HL-60/S4 (cell line): ENCODE results near the gene ANLN.

Source experiments
- in situ Hi-C: fragments of 300-500 bp; cut with MboI; formaldehyde crosslinking; loops from 2 replicates; pipeline ENCODE4 v1.14.3; 2022; ENCODE audit warnings: low sequenced_read_pairs

ANLN gene, protein sequence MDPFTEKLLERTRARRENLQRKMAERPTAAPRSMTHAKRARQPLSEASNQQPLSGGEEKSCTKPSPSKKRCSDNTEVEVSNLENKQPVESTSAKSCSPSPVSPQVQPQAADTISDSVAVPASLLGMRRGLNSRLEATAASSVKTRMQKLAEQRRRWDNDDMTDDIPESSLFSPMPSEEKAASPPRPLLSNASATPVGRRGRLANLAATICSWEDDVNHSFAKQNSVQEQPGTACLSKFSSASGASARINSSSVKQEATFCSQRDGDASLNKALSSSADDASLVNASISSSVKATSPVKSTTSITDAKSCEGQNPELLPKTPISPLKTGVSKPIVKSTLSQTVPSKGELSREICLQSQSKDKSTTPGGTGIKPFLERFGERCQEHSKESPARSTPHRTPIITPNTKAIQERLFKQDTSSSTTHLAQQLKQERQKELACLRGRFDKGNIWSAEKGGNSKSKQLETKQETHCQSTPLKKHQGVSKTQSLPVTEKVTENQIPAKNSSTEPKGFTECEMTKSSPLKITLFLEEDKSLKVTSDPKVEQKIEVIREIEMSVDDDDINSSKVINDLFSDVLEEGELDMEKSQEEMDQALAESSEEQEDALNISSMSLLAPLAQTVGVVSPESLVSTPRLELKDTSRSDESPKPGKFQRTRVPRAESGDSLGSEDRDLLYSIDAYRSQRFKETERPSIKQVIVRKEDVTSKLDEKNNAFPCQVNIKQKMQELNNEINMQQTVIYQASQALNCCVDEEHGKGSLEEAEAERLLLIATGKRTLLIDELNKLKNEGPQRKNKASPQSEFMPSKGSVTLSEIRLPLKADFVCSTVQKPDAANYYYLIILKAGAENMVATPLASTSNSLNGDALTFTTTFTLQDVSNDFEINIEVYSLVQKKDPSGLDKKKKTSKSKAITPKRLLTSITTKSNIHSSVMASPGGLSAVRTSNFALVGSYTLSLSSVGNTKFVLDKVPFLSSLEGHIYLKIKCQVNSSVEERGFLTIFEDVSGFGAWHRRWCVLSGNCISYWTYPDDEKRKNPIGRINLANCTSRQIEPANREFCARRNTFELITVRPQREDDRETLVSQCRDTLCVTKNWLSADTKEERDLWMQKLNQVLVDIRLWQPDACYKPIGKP

DNA sequence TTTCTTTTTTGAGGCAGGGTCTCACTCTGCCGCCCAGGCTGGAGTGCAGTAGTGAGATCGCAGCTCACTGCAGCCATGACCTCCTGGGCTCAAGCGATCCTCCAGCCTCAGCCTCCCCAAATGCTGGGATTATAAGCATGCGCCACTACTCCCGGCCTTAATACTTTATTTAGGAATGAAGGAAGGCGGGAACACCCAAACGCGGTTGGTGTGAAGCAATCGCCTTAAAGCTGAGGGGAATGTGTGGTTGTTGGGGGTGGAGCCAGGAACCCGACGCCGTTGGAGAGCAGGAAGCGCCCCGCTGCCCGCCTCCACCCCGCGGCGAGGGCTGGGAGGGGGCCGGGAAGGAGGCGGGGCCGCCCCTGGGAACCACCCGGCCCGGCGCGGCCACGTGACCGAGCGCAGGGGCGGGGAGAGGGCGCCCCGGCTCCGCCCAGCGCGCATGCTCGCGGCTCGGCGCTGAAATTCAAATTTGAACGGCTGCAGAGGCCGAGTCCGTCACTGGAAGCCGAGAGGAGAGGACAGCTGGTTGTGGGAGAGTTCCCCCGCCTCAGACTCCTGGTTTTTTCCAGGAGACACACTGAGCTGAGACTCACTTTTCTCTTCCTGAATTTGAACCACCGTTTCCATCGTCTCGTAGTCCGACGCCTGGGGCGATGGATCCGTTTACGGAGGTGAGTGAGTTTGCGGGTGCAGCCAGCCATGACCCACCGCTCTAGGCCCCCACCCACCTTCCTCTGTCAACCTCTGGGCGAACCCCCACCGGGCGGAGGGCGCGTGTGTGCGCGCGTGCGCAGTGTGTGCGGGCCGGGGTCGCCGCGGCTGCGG is at the start of gene ANLN:
ANLN (plus strand) TSS at position 492 of the 828 bp plus-strand sequence; CDS start at position 657, 165 bp downstream.
- in situ Hi-C loops = no loop called here

- in situ Hi-C loops = no loop called here
Measured at GRCh38 chr7:36343548-36343947, 46.1 kb upstream of the ANLN start.

DNA sequence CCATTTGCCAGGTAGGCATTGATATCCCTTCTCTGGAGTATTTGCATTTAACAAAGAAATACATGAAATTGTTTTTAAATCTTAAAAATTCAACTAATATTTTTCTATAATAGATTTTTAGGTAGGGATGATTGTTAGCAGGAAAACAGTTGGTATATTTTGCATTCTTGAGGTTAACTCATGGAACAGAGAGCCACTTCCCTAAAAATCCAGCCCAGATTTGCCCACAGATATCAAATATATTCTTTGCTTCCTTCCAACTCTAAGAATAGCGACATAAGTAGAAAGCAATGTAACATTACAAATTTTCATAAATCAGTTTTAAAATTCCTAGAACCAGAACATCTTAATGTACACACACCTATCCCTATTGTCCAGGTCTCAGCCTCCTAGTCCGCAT is 45.0 kb upstream of the ANLN start:
- in situ Hi-C loops = no loop called here

- in situ Hi-C loops = no loop called here
Measured at GRCh38 chr7:36346260-36346831, 43.3 kb upstream of the ANLN start.

GRCh38 chr7:36348256-36348655 is 41.4 kb upstream of the ANLN start:
- in situ Hi-C loops = no loop called here

GRCh38 chr7:36348771-36349170 is 40.9 kb upstream of the ANLN start:
- in situ Hi-C loops = no loop called here

GRCh38 chr7:36349626-36350025 is 40.0 kb upstream of the ANLN start:
- in situ Hi-C loops = no loop called here

DNA sequence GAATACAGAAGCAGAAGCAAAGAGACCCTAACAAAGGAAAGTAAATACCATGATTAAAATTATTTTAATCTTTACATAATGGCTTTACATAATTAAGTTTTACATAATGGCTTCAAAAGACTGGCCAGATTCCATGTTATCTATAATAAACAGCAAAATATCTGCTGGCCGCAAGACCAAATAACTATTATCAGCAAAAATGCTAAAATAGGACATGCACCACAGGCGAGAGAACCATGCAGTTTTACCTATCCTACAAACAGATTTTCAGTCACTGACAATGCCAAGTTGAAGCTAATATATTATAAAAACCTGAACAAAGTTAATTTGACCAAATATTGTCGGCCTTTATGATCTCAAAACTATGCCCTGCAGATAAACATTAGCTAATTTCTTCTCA is 34.2 kb upstream of the ANLN start:
- in situ Hi-C loops = no loop called here

GRCh38 chr7:36357054-36357453 is 32.6 kb upstream of the ANLN start:
- in situ Hi-C loops = no loop called here

GRCh38 chr7:36358589-36358988 is 31.1 kb upstream of the ANLN start:
- in situ Hi-C loops = no loop called here

DNA sequence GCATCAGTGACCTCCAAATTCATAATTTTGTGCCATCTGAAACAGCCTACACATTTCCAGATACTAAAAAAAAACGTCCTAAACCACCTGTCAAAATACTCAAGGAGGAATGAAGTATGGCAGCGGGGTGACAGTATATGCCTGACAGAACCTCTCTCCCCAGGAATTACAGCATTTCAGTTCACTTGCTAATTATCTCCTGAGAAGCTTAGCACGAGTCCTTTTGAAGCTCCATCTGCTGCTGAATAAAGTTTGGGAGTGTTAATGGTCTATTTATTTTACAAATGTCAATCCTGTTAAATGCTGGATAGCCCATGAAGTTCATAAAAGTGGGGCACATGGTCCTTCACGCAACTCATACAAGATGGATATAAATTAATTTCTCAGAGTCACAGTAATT is 29.4 kb upstream of the ANLN start:
- in situ Hi-C loops = no loop called here

GRCh38 chr7:36361227-36361626 is 28.4 kb upstream of the ANLN start:
- in situ Hi-C loops = no loop called here

DNA sequence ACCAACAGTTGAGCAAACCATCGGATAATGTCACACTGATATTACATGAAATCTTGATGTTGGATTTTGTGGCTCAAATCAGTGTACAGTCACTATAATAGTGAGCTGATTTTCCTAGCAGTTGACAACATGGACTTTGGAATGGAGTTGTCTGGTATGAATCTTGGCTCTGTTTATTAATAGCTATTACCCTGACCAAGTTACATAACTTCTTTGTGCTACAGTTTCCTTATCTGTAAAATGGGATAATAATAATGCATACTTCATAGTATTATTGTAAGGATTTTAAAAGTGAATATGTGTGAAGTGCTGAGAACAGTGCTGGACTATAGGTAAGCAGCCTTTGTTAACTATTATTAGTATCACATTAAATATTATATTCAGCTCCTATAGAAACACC is 26.1 kb upstream of the ANLN start:
- in situ Hi-C loops = no loop called here

DNA sequence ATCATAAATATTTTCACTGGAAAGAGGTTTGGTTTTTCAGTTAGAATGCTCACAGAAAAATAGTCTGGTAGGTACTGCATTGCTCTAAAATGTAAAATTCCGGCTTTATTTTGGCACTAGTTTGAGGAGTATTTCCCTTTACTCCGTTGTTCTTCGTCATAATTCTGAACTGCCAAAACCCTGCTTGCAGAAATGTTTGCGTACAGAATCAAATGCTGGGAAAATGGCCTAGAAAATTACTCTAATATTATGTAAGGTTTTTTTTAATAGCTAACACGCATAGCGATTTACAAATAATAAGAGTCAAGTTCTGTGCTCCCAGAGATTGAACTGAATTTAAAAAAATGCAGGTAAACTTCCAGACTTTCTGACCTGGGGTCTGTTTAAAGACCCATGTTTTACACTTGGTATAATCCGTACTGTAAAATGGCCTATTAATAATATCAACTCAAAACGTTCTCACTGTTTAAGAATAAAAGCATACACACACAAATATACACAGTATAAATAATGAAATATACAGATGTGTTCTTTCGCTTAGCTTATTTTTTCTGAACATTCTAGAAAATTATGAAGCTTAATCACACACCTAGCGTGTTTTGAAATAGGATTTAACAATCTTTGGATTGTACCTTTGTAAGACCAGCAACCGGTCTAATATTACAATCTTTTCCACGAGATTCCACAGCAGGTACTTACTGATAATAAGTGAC is 23.5 kb upstream of the ANLN start:
- in situ Hi-C loops = no loop called here

DNA sequence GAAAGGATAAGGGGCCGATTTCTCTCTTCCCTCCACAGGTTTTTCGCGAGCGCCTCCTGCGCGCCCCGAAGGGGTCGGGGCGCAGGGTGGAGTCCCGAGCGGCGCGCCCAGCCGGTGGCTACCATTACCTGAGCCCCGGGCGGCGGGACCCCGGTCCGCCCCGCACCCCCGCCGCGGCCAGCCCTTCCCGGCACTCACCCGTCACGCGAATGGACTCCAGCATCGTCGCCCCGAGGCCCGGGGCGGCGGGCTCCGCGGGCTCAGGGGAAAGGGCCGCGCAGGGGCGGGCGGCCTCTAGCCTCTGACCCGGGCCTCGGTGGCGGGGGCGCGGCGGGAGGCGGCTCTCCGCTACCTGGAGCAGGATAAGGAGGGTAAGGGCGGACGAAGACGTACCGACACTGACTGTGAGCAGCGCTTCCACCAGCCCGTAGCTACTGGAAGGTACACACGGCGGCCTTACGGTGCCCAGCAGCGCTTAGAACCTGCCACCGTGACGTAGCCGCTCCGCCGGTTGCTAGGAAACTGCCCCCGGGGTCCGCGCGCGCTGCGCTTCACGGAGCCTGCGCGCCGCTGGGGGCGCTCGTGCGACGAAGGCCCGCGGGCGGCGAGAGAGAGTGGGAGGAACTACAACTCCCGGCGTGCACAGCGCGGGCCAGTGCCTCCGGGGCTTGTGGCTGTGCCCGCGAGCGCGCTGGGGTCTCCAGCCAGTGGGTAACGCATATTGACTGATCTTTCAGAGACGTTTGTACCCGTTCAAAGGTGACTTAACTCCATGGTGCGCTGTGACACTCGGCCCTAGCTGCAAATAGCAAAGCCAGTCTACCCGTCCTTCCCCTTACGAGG is 22.7 kb upstream of the ANLN start:
- in situ Hi-C loops = no loop called here

GRCh38 chr7:36367561-36368077 is 22.0 kb upstream of the ANLN start:
- in situ Hi-C loops = no loop called here

DNA sequence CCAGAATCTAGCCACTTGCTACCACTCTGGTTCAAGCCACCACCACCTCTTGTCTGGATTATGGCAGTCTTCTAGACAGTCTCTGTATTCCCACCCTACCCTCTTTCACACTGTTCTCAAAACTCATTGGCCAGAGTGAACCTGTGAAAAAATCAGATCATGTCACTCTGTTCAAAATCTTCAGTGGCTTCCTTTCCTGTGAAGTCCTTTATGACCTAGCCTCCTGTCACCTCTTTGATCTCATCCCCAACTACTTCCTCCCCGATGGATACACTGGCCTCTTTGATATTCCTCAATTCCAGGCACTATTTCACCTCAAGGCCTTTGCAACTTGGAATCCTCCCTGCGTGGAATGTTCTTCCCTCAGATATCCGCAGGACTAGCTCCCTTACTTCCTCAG is 21.2 kb upstream of the ANLN start:
- in situ Hi-C loops = no loop called here

DNA sequence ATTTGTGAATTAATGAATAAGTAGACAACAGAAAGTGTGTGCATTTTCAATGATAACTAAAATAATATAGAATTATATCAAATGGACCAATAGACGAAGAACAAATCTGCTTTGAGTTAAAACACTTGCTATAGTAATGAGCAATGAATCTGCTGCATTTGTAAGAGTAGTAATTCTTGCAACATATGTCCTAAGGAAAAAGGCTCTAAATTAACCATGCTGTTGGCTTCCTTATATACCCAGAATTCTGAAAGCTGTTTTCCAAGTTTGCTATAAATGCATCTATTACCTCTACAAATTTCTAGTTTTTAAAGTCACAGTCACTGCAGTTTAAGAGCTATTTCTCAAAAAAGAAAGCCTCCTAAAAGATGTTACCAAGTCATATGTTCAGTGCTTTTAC is 20.5 kb upstream of the ANLN start:
- in situ Hi-C loops = no loop called here

DNA sequence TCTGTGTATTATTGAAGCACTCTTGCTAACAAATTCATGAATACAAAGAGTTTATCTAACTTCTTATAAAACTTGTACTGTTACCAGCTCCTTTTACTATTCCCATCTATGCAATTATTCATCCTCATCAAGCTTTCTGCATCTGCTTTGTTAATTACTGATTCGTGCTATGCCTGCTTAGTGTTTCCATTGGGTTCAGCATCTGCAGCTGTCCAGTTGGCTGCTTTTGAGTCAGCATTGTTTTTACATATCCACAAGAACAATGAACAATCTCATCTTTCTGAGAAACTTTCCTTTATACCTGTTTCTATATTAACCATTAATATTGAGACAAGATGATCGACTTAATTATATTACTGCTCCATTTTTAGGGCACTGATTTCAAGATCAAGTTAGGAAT is 19.6 kb upstream of the ANLN start:
- in situ Hi-C loops = no loop called here
